Omental fat pad (tissue), 4 donors: ENCODE results near the gene LSM4. TPM values are rescaled to one million over a fixed set of nuclear protein-coding genes. Genes with fewer than 3 reads are reported as not detected.

Experiments used
- ATAC-seq: fragments of 150-250 bp; one replicate; pipeline ENCODE4 v1.9.1; 2016; ENCODE audit warnings: mild to moderate bottlenecking, moderate library complexity; ENCODE audit not compliant: low FRiP score
- DNase-seq: peaks from one replicate; pipeline ENCODE4 v3.0.0-alpha.2; 2019; ENCODE audit warnings: low spot score
- CTCF ChIP-seq, 3 donors: fragments of 450-650 bp; IDR thresholded peaks; one replicate each; pipeline ENCODE4 v1.5.1; 2016 to 2017; ENCODE audit warnings: antibody characterized with exemption in 3 of 3, mild to moderate bottlenecking in 3 of 3, moderate library complexity in 2 of 3
- total RNA-seq, 4 donors: library from RNA; depleted of rRNA; stranded (reverse); fragments of >200 nt; gene quantifications; one replicate each; pipeline ENCODE4 v1.1.0, GENCODE V29; 2016

The LSM4 gene
- total RNA-seq, 4 donors from 2014 or later, result 58.6 to 140 (median 93.1) TPM

DNA sequence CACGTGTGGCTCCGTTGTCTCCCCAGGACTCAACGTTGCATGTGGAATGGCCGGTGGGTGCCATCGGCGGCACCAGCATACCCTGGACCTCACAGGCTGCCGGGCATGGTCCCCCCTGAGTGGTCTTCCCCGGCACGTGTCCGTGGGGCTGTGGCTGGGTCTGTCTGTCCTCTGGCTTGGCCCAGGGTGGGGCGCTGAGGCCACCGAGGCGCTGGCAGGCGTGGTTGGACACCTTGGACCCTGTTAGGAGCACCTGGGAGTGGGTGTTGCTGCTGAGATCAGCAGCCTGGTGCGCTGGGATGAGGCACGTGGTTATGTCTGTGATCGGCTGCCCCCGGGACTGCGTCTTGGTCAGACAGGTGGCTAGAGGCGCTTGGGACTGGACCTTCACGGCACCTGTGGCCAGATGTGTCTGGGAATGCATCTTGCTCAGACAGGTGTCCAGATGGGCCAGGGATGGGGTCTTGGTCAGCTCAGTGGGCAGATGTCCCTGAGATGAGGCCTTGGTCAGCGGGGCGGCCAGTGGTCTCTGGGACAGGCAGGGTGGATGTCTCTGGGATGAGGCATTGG lies 57.8 kb downstream of the LSM4 start:
- DNase-seq, result no peak
- TF ChIP-seq CTCF (IDR thresholded peaks at IDR 0.05), result no peak
- ATAC-seq, result no peak

GRCh38 chr19:18264137-18264854 lies 58.6 kb downstream of the LSM4 start:
- DNase-seq, result no peak
- peak; percentile 22 for ATAC-seq
- no peak for TF ChIP-seq CTCF (IDR thresholded peaks at IDR 0.05)

DNA sequence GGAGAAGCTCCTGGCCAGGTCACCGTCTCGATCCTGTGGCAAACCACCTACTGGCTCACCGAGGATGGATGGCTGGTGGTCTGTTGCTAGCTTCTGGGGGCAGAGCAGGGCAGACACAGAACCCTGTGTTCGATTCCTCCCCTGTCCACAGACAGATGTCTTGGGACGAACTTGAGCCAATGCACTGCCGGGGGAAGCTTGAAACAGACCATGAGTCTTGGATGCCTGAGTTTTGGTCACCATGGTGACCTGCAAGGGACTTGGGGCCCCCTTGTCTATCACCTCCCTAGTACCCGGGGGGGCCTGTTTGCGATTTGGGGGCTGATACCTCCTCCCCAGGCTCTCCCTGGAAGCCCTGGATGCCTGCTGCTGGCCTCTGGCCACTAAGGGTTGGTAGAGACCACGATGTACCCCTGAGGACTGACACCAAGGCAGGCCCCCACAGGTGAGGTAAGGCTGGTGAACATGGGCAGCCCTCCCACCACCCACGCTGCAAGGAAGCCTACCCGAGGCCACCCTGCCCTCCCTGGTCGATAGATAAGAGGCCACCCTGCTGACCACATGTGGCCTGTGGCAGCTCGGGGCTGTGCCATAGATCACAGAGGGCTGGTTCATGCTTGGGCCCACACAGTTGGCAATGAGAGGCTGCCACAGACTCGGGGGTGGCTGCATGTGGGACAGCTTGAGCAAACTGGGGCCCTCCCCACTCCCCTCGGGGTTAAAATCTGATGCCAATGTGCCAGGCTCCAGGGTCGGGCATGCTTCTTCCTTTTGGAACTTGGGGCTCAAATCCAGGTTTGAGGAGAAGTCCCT lies 59.3 kb downstream of the LSM4 start:
- no peak for DNase-seq
- ATAC-seq, result no peak
- no peak for TF ChIP-seq CTCF (IDR thresholded peaks at IDR 0.05)

DNA sequence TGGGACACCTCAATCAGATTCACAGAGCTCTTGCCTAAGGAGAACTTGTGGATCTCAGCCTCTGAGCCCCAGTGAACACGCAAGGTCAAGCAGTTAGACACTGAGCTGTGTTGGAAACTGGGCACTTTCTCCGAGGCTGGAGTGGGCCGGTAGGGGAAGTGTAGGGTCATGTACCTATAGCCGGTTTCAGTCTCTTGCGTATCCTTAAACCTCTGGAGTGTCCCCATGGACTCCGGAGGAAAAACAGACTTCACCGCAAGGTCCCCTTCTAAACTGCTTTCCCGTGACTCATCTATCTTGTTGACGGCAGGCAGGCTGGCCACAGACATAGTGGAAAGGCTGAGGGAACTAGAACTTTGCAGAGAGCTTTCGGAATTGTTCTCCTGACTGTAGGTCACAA lies 60.0 kb downstream of the LSM4 start:
- TF ChIP-seq CTCF (IDR thresholded peaks at IDR 0.05), result no peak
- ATAC-seq (no peak), DNase-seq (no peak)

GRCh38 chr19:18262144-18262543 lies 60.7 kb downstream of the LSM4 start:
- ATAC-seq (no peak), DNase-seq (no peak)
- no peak for TF ChIP-seq CTCF (IDR thresholded peaks at IDR 0.05)

DNA sequence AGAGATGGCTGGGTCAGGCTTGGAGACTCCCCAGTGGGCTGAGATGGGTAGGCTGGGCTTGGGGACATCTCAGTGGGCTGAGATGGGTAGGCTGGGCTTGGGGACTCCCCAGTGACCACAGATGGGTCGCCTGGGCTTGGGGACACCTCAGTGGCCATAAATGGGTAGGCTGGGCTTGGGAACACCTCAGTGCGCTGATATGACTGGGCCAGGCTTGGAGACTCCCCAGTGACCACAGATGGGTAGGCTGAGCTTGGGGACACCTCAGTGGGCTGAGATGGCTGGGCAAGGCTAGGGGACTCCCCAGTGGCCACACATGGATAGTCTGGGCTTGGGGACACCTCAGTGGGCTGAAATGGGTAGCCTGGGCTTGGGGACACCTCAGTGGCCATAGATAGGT lies 61.4 kb downstream of the LSM4 start:
- no peak for ATAC-seq
- no peak for DNase-seq
- TF ChIP-seq CTCF (IDR thresholded peaks at IDR 0.05), result no peak
